HCT116 (cell line): Measurements from ENCODE around the gene ACOXL. TPM values are rescaled to one million over a fixed set of nuclear protein-coding genes. Genes with fewer than 3 reads are reported as not detected.
"Not testable (repeated sequence)": the region's sequence is repeated elsewhere in the genome, so short reads cannot be mapped to it uniquely, and the experiment has no call there.

Source experiments
- ATAC-seq: fragments of 200-7000 bp; cut with Tn5 transposase; 2 replicates; pipeline ENCODE4 v1.9.1; 2020; ENCODE audit warnings: mild to moderate bottlenecking, moderate library complexity
- BruUV-seq: library from RNA; stranded (reverse); fragments of 400-500 nt; replicated peaks from 2 replicates; lab custom pipeline; 2021; lab: Mats Ljungman, UMichigan
- CTCF ChIA-PET: fragments of 300-600 bp; sonication (Branson Sonifier 250); formaldehyde crosslinking; loops from one replicate; lab custom pipeline; 2021; ENCODE audit warnings: antibody characterized with exemption; lab: Charles Lee
- POLR2A ChIA-PET: fragments of 300-600, 350-600 bp; sonication (Branson Sonifier 250); formaldehyde crosslinking; loops from one replicate; lab custom pipeline; 2021; ENCODE audit warnings: antibody characterized with exemption; lab: Charles Lee
- RAD21 ChIA-PET, 2 experiments: fragments of 300-600 bp; sonication (Branson Sonifier 250); formaldehyde crosslinking; loops; one replicate each; lab custom pipeline; 2023; ENCODE audit warnings: low total read pairs in 2 of 2; ENCODE audit not compliant: uncharacterized antibody in 2 of 2, unreplicated experiment in 2 of 2, low non-redundant PET in 1 of 2; lab: Charles Lee
- DNase-seq: peaks from one replicate; pipeline ENCODE4 v3.0.0-alpha.2; 2010; ENCODE audit warnings: low read depth, low spot score
- H2AFZ ChIP-seq: fragments of 200-600 bp; shearing (Covaris generic), sonication (generic); 2 replicates; pipeline ENCODE4 v1.6.1; 2017; ENCODE audit warnings: low read depth, mixed run types, mixed read lengths, antibody characterized with exemption, low read length; ENCODE audit not compliant: poor library complexity, severe bottlenecking
- H3K27ac ChIP-seq: 2 replicates; pipeline ENCODE4 v1.5.1; 2012; ENCODE audit warnings: low read depth, low read length
- H3K27me3 ChIP-seq: fragments of 200-600 bp; sonication (generic); 2 replicates; pipeline ENCODE4 v1.6.1; 2016; ENCODE audit warnings: mixed run types, low read length, mixed read lengths; ENCODE audit not compliant: insufficient read depth
- H3K36me3 ChIP-seq, 2 experiments: fragments of 200-500 bp in 1 of 2; fragments of 200-600 bp in 1 of 2; sonication (Bioruptor generic) in 1 of 2; sonication (generic) in 1 of 2; 2 replicates each; pipeline versions ENCODE4 v1.5.1 to v1.6.1; 2014 to 2016; ENCODE audit warnings: low read length in 2 of 2, inconsistent platforms in 1 of 2, mixed read lengths in 1 of 2, mixed run types in 1 of 2; ENCODE audit not compliant: insufficient read depth in 2 of 2, control insufficient read depth in 1 of 2
- H3K4me1 ChIP-seq, 2 experiments: fragments of 200-600 bp in 1 of 2; sonication (generic) in 1 of 2; 2 replicates each; pipeline versions ENCODE4 v1.5.1 to v1.6.1; 2012 to 2017; ENCODE audit warnings: low read length in 2 of 2, inconsistent platforms in 1 of 2, mild to moderate bottlenecking in 1 of 2, mixed read lengths in 1 of 2, mixed run types in 1 of 2, moderate library complexity in 1 of 2; ENCODE audit not compliant: insufficient read depth in 2 of 2, control insufficient read depth in 1 of 2
- H3K4me2 ChIP-seq: fragments of 200-600 bp; sonication (generic); 2 replicates; pipeline ENCODE4 v1.6.1; 2017; ENCODE audit warnings: mixed run types, low read length, mixed read lengths
- H3K4me3 ChIP-seq, 2 experiments: fragments of 200-600 bp in 1 of 2; sonication (generic) in 1 of 2; replicated peaks in 1 of 2; 2 replicates each; pipeline ENCODE4 v1.5.1; 2011 to 2016; ENCODE audit warnings: low read length in 2 of 2, control low read depth in 1 of 2, low read depth in 1 of 2, mild to moderate bottlenecking in 1 of 2, mixed read lengths in 1 of 2, mixed run types in 1 of 2
- H3K79me2 ChIP-seq: fragments of 200-600 bp; sonication (generic); 2 replicates; pipeline ENCODE4 v1.6.1; 2017; ENCODE audit warnings: mild to moderate bottlenecking, mixed run types, low read length, moderate library complexity, mixed read lengths; ENCODE audit not compliant: insufficient read depth
- H3K9ac ChIP-seq: fragments of 200-600 bp; sonication (generic); 2 replicates; pipeline ENCODE4 v1.6.1; 2016; ENCODE audit warnings: low read length, mixed read lengths
- H3K9me2 ChIP-seq: fragments of 200-600 bp; sonication (generic), shearing (Covaris generic); 2 replicates; pipeline ENCODE4 v1.6.1; 2017; ENCODE audit warnings: mixed run types, mild to moderate bottlenecking, moderate library complexity; ENCODE audit not compliant: insufficient read depth
- H3K9me3 ChIP-seq, 2 experiments: fragments of 200-500 bp in 1 of 2; fragments of 200-600 bp in 1 of 2; sonication (Bioruptor generic) in 1 of 2; sonication (generic) in 1 of 2; 2 replicates each; pipeline ENCODE4 v1.6.1; 2014 to 2017; ENCODE audit warnings: low read length in 2 of 2, mixed read lengths in 2 of 2, inconsistent platforms in 1 of 2, low read depth in 1 of 2, mild to moderate bottlenecking in 1 of 2, mixed run types in 1 of 2, moderate library complexity in 1 of 2; ENCODE audit not compliant: control insufficient read depth in 1 of 2, insufficient read depth in 1 of 2
- H4K20me1 ChIP-seq: fragments of 200-600 bp; sonication (generic), shearing (Covaris generic); 2 replicates; pipeline ENCODE4 v1.6.1; 2017; ENCODE audit warnings: mixed run types, mild to moderate bottlenecking, moderate library complexity; ENCODE audit not compliant: insufficient read depth
- EZH2 ChIP-seq: fragments of 200-600 bp; sonication (generic); IDR thresholded peaks from 2 replicates; pipeline ENCODE4 v1.6.1; 2017; ENCODE audit warnings: antibody characterized with exemption, mixed run types
- RAD21 ChIP-seq: IDR thresholded peaks from 2 replicates; pipeline ENCODE4 v1.6.1; 2012; ENCODE audit warnings: low read depth, mild to moderate bottlenecking
- SIN3A ChIP-seq: IDR thresholded peaks from 2 replicates; pipeline ENCODE4 v1.6.1; 2012; ENCODE audit warnings: low read depth
- intact Hi-C: fragments of 100-400 bp; cut with micrococcal nuclease; formaldehyde crosslinking; loops from 2 replicates; pipeline ENCODE4 v1.10.0; 2022
- total RNA-seq: library from RNA; stranded (reverse); gene quantifications from one replicate; pipeline ENCODE4 v1.2.1, GENCODE V29; 2021; ENCODE audit not compliant: unreplicated experiment

The ACOXL gene
- total RNA-seq, 1 experiment from 2014 or later, result 5.5 TPM

DNA sequence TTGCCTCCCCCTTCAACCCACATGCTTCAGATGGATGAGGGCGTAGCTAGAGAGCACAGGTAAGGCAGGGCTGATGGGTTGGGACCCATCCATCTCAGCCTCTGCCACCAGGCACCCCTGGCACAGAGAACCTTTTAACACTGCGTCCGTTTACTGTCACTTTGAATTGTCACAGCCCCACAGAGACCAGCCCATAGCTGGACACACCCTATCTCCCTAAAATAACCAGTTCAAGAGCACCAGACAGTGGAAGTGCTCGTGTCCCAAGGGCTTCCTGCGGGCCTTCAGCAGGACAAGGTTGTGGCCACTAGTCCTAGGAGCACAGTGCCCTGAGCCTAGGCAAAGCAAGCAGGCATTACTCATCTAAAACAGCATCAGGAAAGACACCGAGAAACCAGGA lies 34.1 kb upstream of the ACOXL start:
- RAD21 ChIA-PET, ATAC-seq, H2AFZ ChIP-seq, H3K27me3 ChIP-seq, H3K79me2 ChIP-seq, H3K9me3 ChIP-seq, H4K20me1 ChIP-seq, POLR2A ChIA-PET, DNase-seq, H3K4me1 ChIP-seq, H3K9ac ChIP-seq, H3K27ac ChIP-seq, H3K4me3 ChIP-seq, H3K36me3 ChIP-seq, H3K9me2 ChIP-seq, CTCF ChIA-PET, BruUV-seq, H3K4me2 ChIP-seq, intact Hi-C loops: not testable (repeated sequence)

DNA sequence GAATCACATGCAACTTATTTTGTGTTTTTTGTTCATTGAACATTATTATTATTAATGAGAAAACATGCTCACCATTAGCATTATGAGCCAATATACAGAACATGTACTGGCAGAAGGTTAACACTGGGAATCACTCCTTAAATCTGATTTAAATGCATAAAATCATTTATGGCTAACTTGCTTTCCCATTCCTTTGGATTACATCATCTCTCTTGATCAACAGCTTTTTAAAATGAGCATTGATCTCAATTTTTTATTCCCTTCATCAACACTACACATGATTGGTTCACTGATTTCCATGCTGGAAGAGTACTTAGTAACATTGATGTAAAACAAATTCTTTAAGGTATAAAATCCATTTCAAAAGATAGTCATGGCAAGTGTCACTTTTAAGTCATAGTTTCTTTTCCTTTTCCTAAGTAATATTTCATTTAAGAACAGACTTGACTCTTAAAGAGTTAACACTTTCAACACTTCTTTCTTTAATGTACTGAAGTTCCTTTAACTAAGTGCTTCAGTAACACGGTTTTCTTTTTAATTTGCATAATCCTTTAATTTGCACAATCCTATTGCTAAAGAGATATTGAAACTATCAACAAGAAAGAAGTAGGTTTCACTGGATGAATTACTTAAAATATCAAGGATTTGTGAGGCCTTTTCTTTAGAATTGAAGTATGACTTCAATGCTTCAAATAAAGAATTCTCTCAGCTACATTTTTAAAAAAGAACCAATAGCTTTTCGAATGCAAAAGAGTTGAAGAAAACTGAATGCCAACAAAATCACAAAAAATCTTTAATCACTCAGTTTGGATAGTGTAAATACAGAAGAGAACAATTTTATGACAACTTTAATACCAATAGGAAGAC lies 29.6 kb upstream of the ACOXL start:
- H3K27me3 ChIP-seq, result peaks cover 26% of the 10 kb centered on the region
- TF ChIP-seq EZH2 (no peak), RAD21 (no peak), SIN3A (no peak)
- H3K4me2 ChIP-seq, result no peak overlapping the region
- H4K20me1 ChIP-seq, result no peaks in the 10 kb centered on the region
- RAD21 ChIA-PET, result no interaction called here
- no peak overlapping the region for H3K4me3 ChIP-seq
- POLR2A ChIA-PET, result no interaction called here
- intact Hi-C loops, result no loop called here
- no peak for DNase-seq
- CTCF ChIA-PET, result no interaction called here
- H3K27ac ChIP-seq, result no peak overlapping the region
- H2AFZ ChIP-seq, result no peak overlapping the region
- no peak overlapping the region for H3K9ac ChIP-seq
- ATAC-seq, result no peak
- no TSS peak for BruUV-seq
- H3K9me2 ChIP-seq, result no peaks in the 10 kb centered on the region
- H3K79me2 ChIP-seq, result no peaks in the 10 kb centered on the region
- H3K36me3 ChIP-seq, result no peaks in the 10 kb centered on the region
- no peaks in the 10 kb centered on the region for H3K9me3 ChIP-seq
- no peaks in the 10 kb centered on the region for H3K4me1 ChIP-seq
